Measurements from ENCODE around the gene POLR2L.
A peak's percentile ranks its signal among the peaks of the same experiment; 100 is the strongest.

The POLR2L gene

GRCh38 chr11:850775-851763 lies 8.7 kb upstream of the POLR2L start:
- peaks cover 59% of the 10 kb centered on the region for H3K27me3 ChIP-seq
- H3K27ac ChIP-seq: no peak overlapping the region
- TF ChIP-seq, protein P1, sequence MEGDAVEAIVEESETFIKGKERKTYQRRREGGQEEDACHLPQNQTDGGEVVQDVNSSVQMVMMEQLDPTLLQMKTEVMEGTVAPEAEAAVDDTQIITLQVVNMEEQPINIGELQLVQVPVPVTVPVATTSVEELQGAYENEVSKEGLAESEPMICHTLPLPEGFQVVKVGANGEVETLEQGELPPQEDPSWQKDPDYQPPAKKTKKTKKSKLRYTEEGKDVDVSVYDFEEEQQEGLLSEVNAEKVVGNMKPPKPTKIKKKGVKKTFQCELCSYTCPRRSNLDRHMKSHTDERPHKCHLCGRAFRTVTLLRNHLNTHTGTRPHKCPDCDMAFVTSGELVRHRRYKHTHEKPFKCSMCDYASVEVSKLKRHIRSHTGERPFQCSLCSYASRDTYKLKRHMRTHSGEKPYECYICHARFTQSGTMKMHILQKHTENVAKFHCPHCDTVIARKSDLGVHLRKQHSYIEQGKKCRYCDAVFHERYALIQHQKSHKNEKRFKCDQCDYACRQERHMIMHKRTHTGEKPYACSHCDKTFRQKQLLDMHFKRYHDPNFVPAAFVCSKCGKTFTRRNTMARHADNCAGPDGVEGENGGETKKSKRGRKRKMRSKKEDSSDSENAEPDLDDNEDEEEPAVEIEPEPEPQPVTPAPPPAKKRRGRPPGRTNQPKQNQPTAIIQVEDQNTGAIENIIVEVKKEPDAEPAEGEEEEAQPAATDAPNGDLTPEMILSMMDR (IDR thresholded peaks at IDR 0.05): no peak
- peaks cover 13 to 15% of the 10 kb centered on the region in 2 experiments for H3K4me1 ChIP-seq (ENCODE audit: control insufficient read depth in 1 of 2, insufficient read depth in 1 of 2, low read depth in 1 of 2, low read length in 1 of 2)
- no peaks in the 10 kb centered on the region for H3K36me3 ChIP-seq
- H3K4me3 ChIP-seq (ENCODE audit: low read depth in 1 of 2, low read length in 1 of 2): no peak overlapping the region
- H3K9me3 ChIP-seq: no peaks in the 10 kb centered on the region

GRCh38 chr11:849951-850774 lies 7.8 kb upstream of the POLR2L start:
- Histone ChIP-seq H3K4me1 (ENCODE audit: control insufficient read depth in 1 of 2, insufficient read depth in 1 of 2, low read depth in 1 of 2, low read length in 1 of 2) (peaks cover 13 to 15% of the 10 kb centered on the region in 2 experiments), H3K36me3 (no peaks in the 10 kb centered on the region), H3K4me3 (ENCODE audit: low read depth in 1 of 2, low read length in 1 of 2) (peak overlapping the region; percentile 41 to 59), H3K9me3 (no peaks in the 10 kb centered on the region), H3K27me3 (peaks cover 68% of the 10 kb centered on the region), H3K27ac (no peak overlapping the region)
- TF ChIP-seq, protein P1 (IDR thresholded peaks at IDR 0.05): no peak

GRCh38 chr11:849104-849824 lies 6.9 kb upstream of the POLR2L start:
- H3K9me3 ChIP-seq: no peaks in the 10 kb centered on the region

GRCh38 chr11:848380-848931 lies 6.1 kb upstream of the POLR2L start:
- Histone ChIP-seq H3K9me3 (no peaks in the 10 kb centered on the region), H3K4me1 (ENCODE audit: control insufficient read depth in 1 of 2, insufficient read depth in 1 of 2, low read depth in 1 of 2, low read length in 1 of 2) (peaks cover 18 to 28% of the 10 kb centered on the region in 2 experiments), H3K36me3 (no peaks in the 10 kb centered on the region), H3K27me3 (peaks cover 85% of the 10 kb centered on the region), H3K27ac (no peak overlapping the region), H3K4me3 (ENCODE audit: low read depth in 1 of 2, low read length in 1 of 2) (peak overlapping the region; percentile 59 to 66)
- TF ChIP-seq, protein P1 (IDR thresholded peaks at IDR 0.05): peak; percentile 75

More at GRCh38 chr11:849104-849824, 6.9 kb upstream of the POLR2L start:
- peaks cover 77% of the 10 kb centered on the region for H3K27me3 ChIP-seq
- H3K36me3 ChIP-seq: no peaks in the 10 kb centered on the region
- H3K4me1 ChIP-seq (ENCODE audit: control insufficient read depth in 1 of 2, insufficient read depth in 1 of 2, low read depth in 1 of 2, low read length in 1 of 2): peaks cover 13 to 20% of the 10 kb centered on the region in 2 experiments
- TF ChIP-seq, protein P1 (IDR thresholded peaks at IDR 0.05): no peak
- peak overlapping the region; percentile 59 to 66 for H3K4me3 ChIP-seq (ENCODE audit: low read depth in 1 of 2, low read length in 1 of 2)
- no peak overlapping the region for H3K27ac ChIP-seq

DNA sequence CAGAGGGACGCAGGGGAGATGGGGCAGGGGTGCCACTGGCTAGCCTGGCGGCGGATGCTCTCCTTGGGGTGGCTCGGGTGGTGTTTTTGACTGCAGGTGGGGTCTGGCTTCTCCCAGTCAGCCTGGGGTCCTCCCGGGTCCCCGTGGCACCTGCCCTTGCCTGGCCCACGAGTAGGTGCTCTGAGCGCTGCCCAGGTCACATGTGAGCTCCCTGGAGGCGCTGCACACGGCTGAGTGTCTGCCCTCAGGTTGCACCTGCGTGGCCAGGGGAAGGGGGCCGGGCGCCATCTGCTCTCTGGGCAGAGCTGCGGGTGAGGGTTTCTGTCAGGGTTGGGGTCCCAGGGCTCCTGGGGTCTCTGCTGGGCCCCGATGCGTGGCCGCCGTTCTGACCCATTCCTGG lies 5.5 kb upstream of the POLR2L start:
- H3K4me1 ChIP-seq (ENCODE audit: control insufficient read depth in 1 of 2, insufficient read depth in 1 of 2, low read depth in 1 of 2, low read length in 1 of 2): peaks cover 24 to 34% of the 10 kb centered on the region in 2 experiments
- TF ChIP-seq, protein P1 (IDR thresholded peaks at IDR 0.05): no peak
- peaks cover 91% of the 10 kb centered on the region for H3K27me3 ChIP-seq
- no peaks in the 10 kb centered on the region for H3K9me3 ChIP-seq
- H3K36me3 ChIP-seq: no peaks in the 10 kb centered on the region
- H3K27ac ChIP-seq: no peak overlapping the region
- peak overlapping the region in 1 of 2 experiments; percentile 66 for H3K4me3 ChIP-seq (ENCODE audit: low read depth in 1 of 2, low read length in 1 of 2)

All from neutrophil (primary cell).